Cardiac muscle cell (in vitro differentiated cells and primary cell): ENCODE results near the gene CALM3. TPM values are rescaled to one million over a fixed set of nuclear protein-coding genes. Genes with fewer than 3 reads are reported as not detected.

Experiments
- DNase-seq, 2 donors: peaks; one replicate each; pipeline versions ENCODE4 v3.0.0 to v3.0.0-alpha.2; 2010 to 2017; ENCODE audit warnings: low read depth in 1 of 2, low spot score in 1 of 2
- H3K27ac ChIP-seq: fragments of 200-600 bp; sonication (generic); 2 replicates; pipeline ENCODE4 v1.5.1; 2016
- H3K27me3 ChIP-seq: fragments of 200-600 bp; sonication (generic); 2 replicates; pipeline ENCODE4 v1.6.0; 2016; ENCODE audit warnings: control low read depth
- H3K36me3 ChIP-seq: fragments of 200-600 bp; sonication (generic); 2 replicates; pipeline ENCODE4 v1.5.1; 2016; ENCODE audit warnings: control low read depth
- H3K4me1 ChIP-seq: fragments of 200-600 bp; sonication (generic); 2 replicates; pipeline ENCODE4 v1.8.1; 2017; ENCODE audit warnings: low read depth, mild to moderate bottlenecking, mixed run types
- H3K4me3 ChIP-seq: fragments of 200-600 bp; sonication (generic); 2 replicates; pipeline ENCODE4 v1.5.1; 2016; ENCODE audit warnings: mild to moderate bottlenecking
- H3K9me3 ChIP-seq: fragments of 200-600 bp; sonication (generic); 2 replicates; pipeline ENCODE4 v1.5.1; 2017; ENCODE audit warnings: low read depth, mild to moderate bottlenecking, control low read depth
- polyA plus RNA-seq: library from polyadenylated mRNA; unstranded; fragments of >200 nt; fragmentation: Nextera tagmentation; extraction: Ambion mirVana; gene quantifications from 2 replicates; pipeline ENCODE4 v1.2.1, GENCODE V29; 2016
- total RNA-seq: library from RNA; depleted of rRNA; stranded (reverse); fragments of >200 nt; gene quantifications from 2 replicates; pipeline ENCODE4 v1.2.3, GENCODE V29; 2016
- TF ChIP-seq, protein P1 (sequence below): IDR thresholded peaks from 2 replicates; pipeline ENCODE4 v1.5.1; 2012; ENCODE audit warnings: low read depth, mild to moderate bottlenecking, low read length

Gene CALM3
- total and polyA plus RNA-seq, 2 experiments from 2014 or later = 412 to 867 TPM

- no peaks in the 10 kb centered on the region for H3K36me3 ChIP-seq
- H3K27ac ChIP-seq = peak overlapping the region; percentile 80
- TF ChIP-seq, protein P1, sequence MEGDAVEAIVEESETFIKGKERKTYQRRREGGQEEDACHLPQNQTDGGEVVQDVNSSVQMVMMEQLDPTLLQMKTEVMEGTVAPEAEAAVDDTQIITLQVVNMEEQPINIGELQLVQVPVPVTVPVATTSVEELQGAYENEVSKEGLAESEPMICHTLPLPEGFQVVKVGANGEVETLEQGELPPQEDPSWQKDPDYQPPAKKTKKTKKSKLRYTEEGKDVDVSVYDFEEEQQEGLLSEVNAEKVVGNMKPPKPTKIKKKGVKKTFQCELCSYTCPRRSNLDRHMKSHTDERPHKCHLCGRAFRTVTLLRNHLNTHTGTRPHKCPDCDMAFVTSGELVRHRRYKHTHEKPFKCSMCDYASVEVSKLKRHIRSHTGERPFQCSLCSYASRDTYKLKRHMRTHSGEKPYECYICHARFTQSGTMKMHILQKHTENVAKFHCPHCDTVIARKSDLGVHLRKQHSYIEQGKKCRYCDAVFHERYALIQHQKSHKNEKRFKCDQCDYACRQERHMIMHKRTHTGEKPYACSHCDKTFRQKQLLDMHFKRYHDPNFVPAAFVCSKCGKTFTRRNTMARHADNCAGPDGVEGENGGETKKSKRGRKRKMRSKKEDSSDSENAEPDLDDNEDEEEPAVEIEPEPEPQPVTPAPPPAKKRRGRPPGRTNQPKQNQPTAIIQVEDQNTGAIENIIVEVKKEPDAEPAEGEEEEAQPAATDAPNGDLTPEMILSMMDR = no peak
- H3K4me1 ChIP-seq = peaks cover 21% of the 10 kb centered on the region
- H3K4me3 ChIP-seq = peak overlapping the region; percentile 85
- H3K9me3 ChIP-seq = no peaks in the 10 kb centered on the region
- H3K27me3 ChIP-seq = no peaks in the 10 kb centered on the region
- DNase-seq = peak; percentile 50 to 91
Measured at GRCh38 chr19:46659151-46660007, 58.2 kb downstream of the CALM3 start.

- peak; percentile 43 to 71 for DNase-seq
- peak overlapping the region; percentile 80 for H3K27ac ChIP-seq
- peaks cover 14% of the 10 kb centered on the region for H3K4me1 ChIP-seq
Measured at GRCh38 chr19:46660008-46660517, 58.9 kb downstream of the CALM3 start.

More at GRCh38 chr19:46660008-46660517, 58.9 kb downstream of the CALM3 start:
- H3K36me3 ChIP-seq = no peaks in the 10 kb centered on the region
- no peaks in the 10 kb centered on the region for H3K9me3 ChIP-seq
- no peaks in the 10 kb centered on the region for H3K27me3 ChIP-seq
- peak overlapping the region; percentile 85 for H3K4me3 ChIP-seq
- TF ChIP-seq, protein P1 = no peak

Other genes with a start within 250 kb of the CALM3 start
- gene CCDC8, start 187.8 kb upstream of the CALM3 start, total RNA-seq = 91.7 and 127 TPM in 2 replicates
- 74.0 and 92.9 TPM in 2 replicates for gene CCDC8, start 187.8 kb upstream of the CALM3 start, polyA plus RNA-seq
- 0.69 and 0.81 TPM in 2 replicates for gene PNMA8C, start 172.4 kb upstream of the CALM3 start, total RNA-seq
- 0.20 TPM in 1 of 2 replicates, not detected in the other for gene PNMA8C, start 172.4 kb upstream of the CALM3 start, polyA plus RNA-seq
- 67.8 and 71.7 TPM in 2 replicates for gene PNMA8A, start 129.8 kb upstream of the CALM3 start, total RNA-seq
- gene PNMA8A, start 129.8 kb upstream of the CALM3 start, polyA plus RNA-seq = 38.3 and 46.4 TPM in 2 replicates
- gene PNMA8B, start 105.5 kb upstream of the CALM3 start, total RNA-seq = 8.8 and 13.5 TPM in 2 replicates
- 4.1 and 8.8 TPM in 2 replicates for gene PNMA8B, start 105.5 kb upstream of the CALM3 start, polyA plus RNA-seq
- gene PTGIR, start 23.8 kb downstream of the CALM3 start, total RNA-seq = 0.12 and 0.35 TPM in 2 replicates
- gene PTGIR, start 23.8 kb downstream of the CALM3 start, polyA plus RNA-seq = 0.82 TPM in 1 of 2 replicates, not detected in the other
- not detected in 2 replicates for gene GNG8, start 34.9 kb downstream of the CALM3 start, total RNA-seq
- 6.8 and 16.2 TPM in 2 replicates for gene GNG8, start 34.9 kb downstream of the CALM3 start, polyA plus RNA-seq
- gene DACT3, start 59.9 kb downstream of the CALM3 start, total RNA-seq = 115 and 142 TPM in 2 replicates
- 107 and 153 TPM in 2 replicates for gene DACT3, start 59.9 kb downstream of the CALM3 start, polyA plus RNA-seq
- 16.0 and 24.7 TPM in 2 replicates for gene PRKD2, start 115.8 kb downstream of the CALM3 start, total RNA-seq
- 25.5 and 53.9 TPM in 2 replicates for gene PRKD2, start 115.8 kb downstream of the CALM3 start, polyA plus RNA-seq
- gene FKRP, start 144.7 kb downstream of the CALM3 start, total RNA-seq = 39.1 and 50.3 TPM in 2 replicates
- gene FKRP, start 144.7 kb downstream of the CALM3 start, polyA plus RNA-seq = 20.4 and 25.3 TPM in 2 replicates
- 115 and 144 TPM in 2 replicates for gene STRN4, start 145.1 kb downstream of the CALM3 start, total RNA-seq
- 98.4 and 110 TPM in 2 replicates for gene STRN4, start 145.1 kb downstream of the CALM3 start, polyA plus RNA-seq
- gene SLC1A5, start 187.3 kb downstream of the CALM3 start, total RNA-seq = 37.9 and 63.6 TPM in 2 replicates
- gene SLC1A5, start 187.3 kb downstream of the CALM3 start, polyA plus RNA-seq = 43.0 and 64.9 TPM in 2 replicates
- gene AP2S1, start 249.5 kb downstream of the CALM3 start, total RNA-seq = 76.5 and 139 TPM in 2 replicates
- gene AP2S1, start 249.5 kb downstream of the CALM3 start, polyA plus RNA-seq = 206 and 260 TPM in 2 replicates